ENCODE data around the gene KCNG2. TPM values are rescaled to one million over a fixed set of nuclear protein-coding genes. Genes with fewer than 3 reads are reported as not detected.

Gene KCNG2
- total and polyA plus RNA-seq, 2 of the 8 experiments (the other 6 are each of a cell fraction or from before 2014, with no cell fraction given): 0.19 to 0.74 TPM

GRCh38 chr18:79930020-79930642, 132.4 kb downstream of the KCNG2 start (continued):
- TF ChIP-seq POLR2AphosphoS5 (IDR thresholded peaks at IDR 0.05; ENCODE audit: low read depth, low read length) (no peak), PHF8 (conservative IDR thresholded peaks at IDR 0.05; ENCODE audit: low read depth, low read length) (no peak), SP1 (IDR thresholded peaks at IDR 0.05; ENCODE audit: low read depth, low read length) (no peak), ATF2 (IDR thresholded peaks at IDR 0.05; ENCODE audit: low read length) (no peak), CHD1 (IDR thresholded peaks at IDR 0.05; ENCODE audit: low read depth, low read length) (no peak)
- TF ChIP-seq, protein P1, sequence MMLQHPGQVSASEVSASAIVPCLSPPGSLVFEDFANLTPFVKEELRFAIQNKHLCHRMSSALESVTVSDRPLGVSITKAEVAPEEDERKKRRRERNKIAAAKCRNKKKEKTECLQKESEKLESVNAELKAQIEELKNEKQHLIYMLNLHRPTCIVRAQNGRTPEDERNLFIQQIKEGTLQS (IDR thresholded peaks at IDR 0.05; ENCODE audit: insufficient read depth, low read depth, low read length): no peak

All from H1 (cell line).